NCI-H345 (cell line): ENCODE data around the gene WASF3.

Experiments
- DNase-seq: peaks from one replicate; lab custom pipeline; 2025; lab: John Stamatoyannopoulos, UW

Gene WASF3

GRCh38 chr13:26557393-26558073 is at the start of gene WASF3:
Gene WASF3, plus strand, starts transcription at chr13:26557683. Its CDS starts 84,588 bp downstream, at chr13:26642271.
- DNase-seq: peak; percentile 93

GRCh38 chr13:26508885-26509284 is 48.6 kb upstream of the WASF3 start:
- DNase-seq: no peak

GRCh38 chr13:26509491-26509890 is 48.0 kb upstream of the WASF3 start:
- DNase-seq: no peak

GRCh38 chr13:26513931-26514330 is 43.6 kb upstream of the WASF3 start:
- no peak for DNase-seq

GRCh38 chr13:26515721-26516120 is 41.8 kb upstream of the WASF3 start:
- DNase-seq: no peak

- DNase-seq: no peak
Measured at GRCh38 chr13:26517936-26518335, 39.5 kb upstream of the WASF3 start.

GRCh38 chr13:26518451-26518959 is 39.0 kb upstream of the WASF3 start:
- no peak for DNase-seq

GRCh38 chr13:26522571-26522970 is 34.9 kb upstream of the WASF3 start:
- DNase-seq: no peak

- no peak for DNase-seq
Measured at GRCh38 chr13:26523007-26523406, 34.5 kb upstream of the WASF3 start.

GRCh38 chr13:26525528-26525927 is 32.0 kb upstream of the WASF3 start:
- DNase-seq: no peak

GRCh38 chr13:26526702-26527216 is 30.7 kb upstream of the WASF3 start:
- DNase-seq: no peak

GRCh38 chr13:26528527-26528926 is 29.0 kb upstream of the WASF3 start:
- no peak for DNase-seq

- no peak for DNase-seq
Measured at GRCh38 chr13:26529441-26529840, 28.0 kb upstream of the WASF3 start.

GRCh38 chr13:26531742-26532141 is 25.7 kb upstream of the WASF3 start:
- DNase-seq: no peak

- no peak for DNase-seq
Measured at GRCh38 chr13:26534036-26534726, 23.3 kb upstream of the WASF3 start.

GRCh38 chr13:26538363-26539317 is 18.8 kb upstream of the WASF3 start:
- peak; percentile 11 for DNase-seq

- DNase-seq: no peak
Measured at GRCh38 chr13:26539738-26540292, 17.7 kb upstream of the WASF3 start.

GRCh38 chr13:26540334-26540733 is 17.1 kb upstream of the WASF3 start:
- no peak for DNase-seq

- no peak for DNase-seq
Measured at GRCh38 chr13:26541041-26541440, 16.4 kb upstream of the WASF3 start.

- no peak for DNase-seq
Measured at GRCh38 chr13:26541678-26542568, 15.6 kb upstream of the WASF3 start.

- no peak for DNase-seq
Measured at GRCh38 chr13:26544707-26545106, 12.8 kb upstream of the WASF3 start.
